ENCODE results near the gene OXA1L.
"Not testable (repeated sequence)": the region's sequence is repeated elsewhere in the genome, so short reads cannot be mapped to it uniquely, and the experiment has no call there.

Gene OXA1L

DNA sequence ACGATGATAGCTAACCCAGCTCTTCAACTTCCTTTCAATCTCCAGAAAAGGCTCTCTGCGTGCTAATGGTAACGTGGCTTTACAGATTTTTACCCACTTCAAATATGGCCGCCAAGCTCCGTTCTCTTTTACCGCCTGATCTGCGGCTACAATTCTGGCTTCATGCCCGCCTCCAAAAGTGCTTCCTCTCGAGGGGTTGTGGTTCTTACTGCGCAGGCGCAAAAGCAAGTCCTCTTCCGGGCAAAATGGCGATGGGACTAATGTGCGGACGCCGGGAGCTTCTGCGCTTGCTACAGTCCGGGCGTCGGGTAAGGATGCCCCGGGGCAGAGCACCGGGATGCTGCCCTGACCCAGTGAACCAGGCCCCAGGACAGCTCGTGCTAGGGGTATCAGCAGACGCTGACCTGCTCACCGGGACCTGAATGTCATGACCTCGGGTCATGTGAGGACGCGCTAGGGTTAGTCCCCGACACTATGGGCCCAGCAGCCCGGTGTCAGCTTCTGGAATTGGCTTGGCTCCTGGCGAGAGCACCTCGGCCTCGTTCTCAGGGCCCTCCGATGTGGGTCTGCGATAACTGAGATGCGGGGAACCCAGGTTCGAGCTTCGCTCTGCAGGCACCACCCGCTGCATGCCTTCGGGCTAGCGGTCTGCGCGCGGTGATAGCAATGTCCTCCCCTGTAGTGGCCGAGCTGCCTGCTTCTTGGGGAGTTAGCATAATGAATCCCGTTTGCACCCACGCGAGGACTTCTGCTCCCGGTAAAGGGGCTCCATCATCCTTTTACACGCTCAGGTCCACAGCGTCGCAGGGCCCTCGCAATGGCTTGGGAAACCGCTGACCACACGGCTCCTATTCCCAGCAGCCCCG lies at the start of gene OXA1L:
OXA1L (plus strand) TSS at position 232 of the 866 bp plus-strand sequence; CDS start at position 246, 14 bp downstream.
- peak; percentile 95 for DNase-seq (ENCODE audit: low read depth)

DNA sequence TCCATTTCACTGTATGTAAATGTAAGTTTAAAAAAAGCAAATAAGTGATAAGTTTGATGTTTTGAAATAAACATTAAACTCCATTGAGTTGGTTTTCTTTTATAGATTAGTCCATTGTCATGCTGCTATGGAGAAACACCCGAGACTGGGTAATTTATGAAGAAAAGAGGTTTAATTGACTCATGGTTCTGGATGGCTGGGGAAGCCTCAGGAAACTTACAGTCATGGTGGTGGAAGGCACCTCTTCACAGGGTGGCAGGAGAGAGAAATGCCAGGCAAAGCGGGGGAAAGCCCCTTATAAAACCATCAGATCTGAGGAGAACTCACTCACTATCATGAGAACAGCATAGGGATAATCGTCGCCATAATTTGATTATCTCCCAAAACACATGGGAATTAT lies 48.4 kb upstream of the OXA1L start:
- no peak for DNase-seq (ENCODE audit: low read depth)

DNA sequence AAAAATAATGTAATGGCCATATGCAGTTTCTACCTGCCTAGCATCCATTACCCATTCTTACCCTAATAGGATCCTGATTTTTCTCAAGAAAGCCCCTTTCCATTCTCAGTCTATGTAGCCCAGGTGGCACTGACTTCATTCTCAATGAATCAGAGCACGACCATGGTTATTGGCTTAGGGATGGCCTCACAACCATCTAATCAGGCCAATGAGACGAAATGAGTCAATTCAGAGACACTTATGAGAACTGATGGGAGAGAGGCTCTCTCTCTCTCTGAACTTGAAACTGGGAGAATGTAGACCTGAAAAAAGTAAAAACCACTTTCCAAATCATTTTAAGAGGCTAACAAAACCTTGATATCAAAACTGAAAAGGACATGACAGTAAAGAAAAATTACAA lies 45.3 kb upstream of the OXA1L start:
- no peak for DNase-seq (ENCODE audit: low read depth)

DNA sequence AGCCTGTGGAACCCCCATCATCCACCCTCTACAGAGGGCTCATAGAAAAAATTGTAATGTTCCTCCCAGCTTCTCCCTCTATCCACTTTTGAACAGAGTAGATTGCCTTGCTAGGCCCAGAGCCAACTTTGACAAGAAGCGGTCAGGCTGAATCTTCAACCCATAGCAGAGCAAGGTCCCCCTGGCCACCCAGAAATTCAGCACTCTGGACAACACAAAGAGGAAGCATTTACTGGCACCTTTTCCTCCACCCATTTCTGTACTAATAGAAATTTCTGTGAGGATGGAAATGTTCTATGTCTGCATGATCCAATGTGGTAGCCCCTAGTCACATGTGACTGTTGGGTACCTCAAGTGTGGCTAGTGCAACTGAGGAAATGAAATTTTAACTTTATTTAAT lies 42.7 kb upstream of the OXA1L start:
- DNase-seq (ENCODE audit: low read depth), result no peak

DNA sequence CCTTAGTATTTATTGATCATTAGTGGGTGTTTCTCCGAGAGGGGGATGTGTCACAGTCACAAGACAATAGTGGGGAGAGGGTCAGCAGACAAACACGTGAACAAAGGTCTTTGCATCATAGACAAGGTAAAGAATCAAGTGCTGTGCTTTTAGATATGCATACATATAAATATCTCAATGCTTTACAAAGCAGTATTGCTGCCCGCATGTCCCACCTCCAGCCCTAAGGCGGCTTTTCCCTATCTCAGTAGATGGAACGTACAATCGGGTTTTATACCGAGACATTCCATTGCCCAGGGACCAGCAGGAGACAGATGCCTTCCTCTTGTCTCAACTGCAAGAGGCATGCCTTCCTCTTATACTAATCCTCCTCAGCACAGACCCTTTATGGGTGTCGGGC lies 41.6 kb upstream of the OXA1L start:
- not testable (repeated sequence) for DNase-seq (ENCODE audit: low read depth)

DNA sequence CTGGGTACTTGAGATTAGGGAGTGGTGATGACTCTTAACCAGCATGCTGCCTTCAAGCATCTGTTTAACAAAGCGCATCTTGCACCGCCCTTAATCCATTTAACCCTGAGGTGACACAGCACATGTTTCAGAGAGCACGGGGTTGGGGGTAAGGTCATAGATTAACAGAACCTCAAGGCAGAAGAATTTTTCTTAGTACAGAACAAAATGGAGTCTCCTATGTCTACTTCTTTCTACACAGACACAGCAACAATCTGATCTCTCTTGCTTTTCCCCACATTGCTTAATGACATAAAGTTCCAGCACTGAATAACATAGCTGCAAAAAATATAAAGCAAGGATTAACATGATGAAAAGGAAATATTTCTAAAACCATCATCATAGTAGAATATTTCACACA lies 41.1 kb upstream of the OXA1L start:
- DNase-seq (ENCODE audit: low read depth), result not testable (repeated sequence)

DNA sequence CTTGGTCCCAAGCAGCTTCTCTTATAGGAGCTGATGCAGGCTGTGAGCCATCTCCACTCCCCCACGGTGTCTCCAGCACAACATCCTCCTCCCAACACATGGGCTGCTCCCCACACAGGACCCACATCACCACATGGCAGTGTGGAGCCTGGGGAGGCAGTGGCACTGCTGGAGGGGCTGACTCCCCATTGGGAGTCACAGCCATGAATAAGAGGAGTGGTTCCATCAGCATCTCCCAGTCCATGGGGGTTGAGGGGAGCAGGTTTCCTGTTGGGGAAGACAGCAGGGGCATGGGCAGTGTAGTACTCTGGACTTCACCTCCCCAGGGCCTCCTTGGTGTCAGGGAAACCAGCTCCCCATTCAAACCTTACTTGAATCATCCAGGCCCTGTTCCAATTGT lies 40.5 kb upstream of the OXA1L start:
- no peak for DNase-seq (ENCODE audit: low read depth)

DNA sequence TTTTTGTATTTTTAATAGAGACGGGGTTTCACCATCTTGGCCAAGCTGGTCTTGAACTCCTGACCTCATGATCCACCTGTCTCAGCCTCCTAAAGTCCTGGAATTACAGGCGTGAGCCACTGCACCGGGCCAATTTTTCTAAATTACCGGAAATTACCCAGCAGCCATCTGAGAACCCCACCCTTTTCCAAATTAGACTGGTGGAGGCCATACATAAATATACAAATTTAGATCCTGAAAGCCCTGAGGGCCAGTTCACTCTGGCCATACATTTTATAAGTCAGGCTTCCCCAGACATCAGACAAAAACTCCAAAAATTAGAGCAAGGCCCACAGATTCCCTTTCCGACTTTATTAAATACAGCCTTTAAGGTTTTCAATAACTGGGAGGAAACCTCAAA lies 34.4 kb upstream of the OXA1L start:
- not testable (repeated sequence) for DNase-seq (ENCODE audit: low read depth)

DNA sequence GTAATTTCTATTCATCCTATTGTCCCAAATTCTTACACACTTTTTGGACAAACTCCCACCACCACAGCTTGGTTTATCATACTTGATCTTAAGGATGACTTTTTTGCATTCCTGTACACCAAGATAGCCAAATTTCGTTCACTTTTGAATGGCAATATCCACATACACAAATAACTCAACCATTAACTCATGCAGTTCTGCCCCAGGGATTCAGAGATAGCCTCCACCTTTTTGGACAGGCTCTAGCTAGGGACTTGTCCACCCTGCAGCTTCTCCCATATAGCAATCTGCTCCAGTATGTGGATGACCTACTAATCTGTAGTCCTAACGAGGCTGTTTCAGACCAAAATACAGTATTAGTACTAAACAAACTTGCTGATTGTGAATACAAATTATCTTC lies 32.7 kb upstream of the OXA1L start:
- no peak for DNase-seq (ENCODE audit: low read depth)

DNA sequence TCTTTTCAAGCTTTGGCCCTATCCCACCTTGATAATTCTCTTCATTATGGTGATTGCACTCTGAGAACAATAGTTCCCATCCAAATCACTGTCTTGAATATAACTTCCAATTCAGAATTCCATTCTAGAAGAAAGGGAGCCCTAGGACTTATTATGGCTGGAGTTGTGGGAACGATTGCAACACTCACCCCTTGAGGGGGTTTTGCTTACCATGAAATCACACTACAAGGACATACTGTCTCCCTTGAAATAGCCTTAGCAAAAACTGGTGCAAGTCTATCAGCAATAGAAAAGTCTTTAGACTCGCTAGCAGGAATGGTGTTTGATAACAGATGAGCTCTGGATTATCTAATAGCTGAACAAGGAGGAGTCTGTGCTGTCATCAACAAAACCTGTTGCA lies 31.4 kb upstream of the OXA1L start:
- no peak for DNase-seq (ENCODE audit: low read depth)

DNA sequence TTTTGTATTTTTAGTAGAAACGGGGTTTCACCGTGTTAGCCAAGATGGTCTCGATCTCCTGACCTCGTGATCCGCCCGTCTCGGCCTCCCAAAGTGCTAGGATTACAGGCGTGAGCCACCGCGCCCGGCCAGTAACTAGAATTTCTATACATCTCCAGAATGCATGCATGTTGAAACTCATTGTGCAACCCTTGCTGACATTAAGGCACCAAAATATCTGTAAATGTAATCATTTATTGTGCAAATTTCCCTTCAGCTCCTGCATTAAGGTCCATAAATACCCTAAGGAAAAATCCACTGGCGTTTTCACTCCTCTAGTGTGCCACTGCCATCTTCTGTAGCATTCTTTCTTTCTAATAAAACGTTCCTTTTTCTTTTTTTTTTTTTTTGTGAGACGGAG lies 30.1 kb upstream of the OXA1L start:
- not testable (repeated sequence) for DNase-seq (ENCODE audit: low read depth)

DNA sequence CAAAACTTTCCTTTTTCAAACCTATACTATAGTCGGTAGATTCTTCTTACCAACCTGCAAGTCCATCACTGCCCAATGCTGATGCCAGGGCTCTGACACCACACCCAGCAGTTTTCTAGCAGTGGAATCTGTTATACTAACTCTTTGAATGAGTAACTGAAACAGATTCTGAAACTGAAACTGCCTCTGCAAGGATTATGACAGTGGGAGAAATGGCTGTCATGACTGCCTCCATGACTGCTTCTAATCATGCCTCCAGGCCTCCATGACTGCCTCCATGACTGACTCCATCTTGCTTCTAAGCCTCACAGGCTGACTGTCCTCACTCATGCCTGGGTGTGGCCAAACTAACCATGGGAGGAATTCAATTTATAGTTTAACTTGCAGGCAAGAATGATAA lies 29.4 kb upstream of the OXA1L start:
- DNase-seq (ENCODE audit: low read depth), result no peak

DNA sequence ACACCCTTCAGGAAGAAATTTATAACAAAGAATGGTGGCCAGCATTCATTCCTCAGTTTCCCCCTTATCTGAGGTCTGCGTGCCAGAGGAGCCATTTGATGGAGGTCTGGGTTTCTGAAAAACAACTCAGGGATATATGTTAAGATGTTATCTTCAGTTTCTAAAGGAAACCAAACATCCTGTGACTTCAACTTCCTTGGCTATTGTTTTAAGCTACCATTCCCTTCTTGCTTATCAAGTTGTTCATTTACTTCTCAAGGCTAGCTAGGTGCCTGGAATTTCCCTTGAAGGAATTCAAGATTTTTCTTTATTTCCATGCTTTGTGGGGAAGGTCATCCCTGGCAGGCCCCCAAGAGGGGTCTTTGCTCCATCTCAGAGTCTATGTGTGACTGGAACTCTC lies 27.1 kb upstream of the OXA1L start:
- no peak for DNase-seq (ENCODE audit: low read depth)

DNA sequence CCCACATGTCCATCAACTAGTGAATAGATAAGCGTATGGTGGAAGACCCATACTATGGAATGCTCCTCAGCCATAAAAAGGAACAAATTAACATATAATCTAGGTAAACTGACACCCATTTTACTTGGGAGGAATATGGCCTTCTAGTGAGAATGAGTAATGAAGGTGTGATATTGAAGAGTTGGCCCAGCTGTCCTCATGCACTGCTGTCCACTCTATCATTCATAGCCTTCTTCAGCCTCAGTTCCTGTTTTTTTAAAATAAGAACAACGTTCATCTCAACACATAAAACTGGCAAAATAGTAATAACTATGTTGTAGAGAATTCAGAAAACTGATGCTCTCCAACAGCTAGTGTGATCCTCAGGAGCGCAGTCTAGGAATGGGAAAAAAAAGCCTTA lies 26.5 kb upstream of the OXA1L start:
- no peak for DNase-seq (ENCODE audit: low read depth)

DNA sequence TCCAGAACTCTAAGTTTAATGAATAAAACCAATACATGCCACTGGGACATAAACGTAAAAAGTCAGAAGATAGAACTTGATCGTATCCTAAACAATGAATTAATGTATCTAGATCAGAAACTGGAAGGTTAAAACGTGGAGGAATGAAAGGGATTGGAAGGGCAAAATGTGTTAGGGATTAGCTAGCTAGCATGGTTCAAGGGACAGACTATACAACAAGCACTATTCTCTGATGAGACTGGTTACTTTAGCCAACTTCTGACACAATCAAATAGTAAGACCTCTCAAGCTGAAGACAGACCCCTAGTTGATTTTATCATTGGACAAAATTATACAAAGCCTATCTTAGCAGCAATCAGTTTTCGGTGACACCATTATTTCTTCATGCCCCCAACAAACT lies 18.7 kb upstream of the OXA1L start:
- DNase-seq (ENCODE audit: low read depth), result no peak

DNA sequence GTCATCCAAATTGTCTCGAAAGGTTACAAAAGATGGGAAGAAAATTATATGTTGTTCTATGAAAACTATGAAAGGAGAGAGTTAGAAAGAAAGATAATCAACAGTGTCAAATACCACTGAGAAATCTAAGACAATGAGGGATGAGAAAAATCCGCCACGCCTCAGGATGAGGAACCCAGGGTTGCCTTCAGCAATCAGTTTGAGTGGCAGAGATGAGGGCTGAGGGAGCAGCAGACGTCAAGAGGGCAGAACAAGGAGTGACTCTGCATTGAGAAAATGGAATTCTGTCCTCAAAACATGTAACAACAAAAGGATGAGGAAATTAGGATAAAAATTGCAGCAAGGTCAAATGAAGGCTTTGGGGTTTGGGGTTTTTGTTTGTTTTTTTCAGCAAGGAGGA lies 18.3 kb upstream of the OXA1L start:
- DNase-seq (ENCODE audit: low read depth), result no peak

DNA sequence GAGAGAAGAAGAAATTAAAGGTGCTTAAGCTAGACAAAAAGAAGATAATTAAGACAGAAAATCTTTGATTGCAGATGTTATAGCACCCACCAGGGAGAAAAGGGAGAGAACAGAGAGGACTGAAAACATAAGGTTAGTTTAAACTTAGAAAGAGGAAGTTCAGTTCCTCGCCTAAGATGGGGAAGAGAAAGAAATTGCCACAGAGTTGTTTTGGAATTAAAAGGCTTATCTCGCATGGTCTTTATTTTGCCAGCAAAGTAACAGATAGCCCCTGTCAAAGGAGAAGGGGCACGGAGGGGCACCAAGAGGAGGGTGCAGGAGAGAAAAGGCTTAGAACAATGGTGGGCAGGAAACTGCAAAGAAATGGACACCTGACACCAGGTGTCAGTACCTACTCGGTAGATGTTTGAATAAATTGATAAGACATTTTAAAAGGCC lies 17.8 kb upstream of the OXA1L start:
- DNase-seq (ENCODE audit: low read depth), result no peak

DNA sequence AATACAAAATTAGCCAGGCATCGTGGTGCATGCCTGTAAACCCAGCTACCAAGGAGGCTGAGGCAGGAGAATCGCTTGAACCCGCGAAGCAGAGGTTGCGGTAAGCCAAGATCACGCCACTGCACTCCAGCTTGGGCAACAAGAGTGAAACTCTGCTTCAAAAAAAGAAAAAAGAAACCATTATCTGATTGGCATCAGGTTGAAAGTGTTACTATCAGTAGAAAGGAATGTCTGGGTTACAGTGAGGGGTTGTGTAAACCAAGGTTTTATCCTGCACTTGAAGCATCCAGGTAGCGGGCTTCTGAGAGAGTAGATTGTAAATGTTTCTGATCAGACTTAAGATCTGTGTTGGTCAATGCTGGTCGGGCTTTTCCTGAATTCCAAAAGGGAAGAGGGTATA lies 14.1 kb upstream of the OXA1L start:
- no peak for DNase-seq (ENCODE audit: low read depth)

DNA sequence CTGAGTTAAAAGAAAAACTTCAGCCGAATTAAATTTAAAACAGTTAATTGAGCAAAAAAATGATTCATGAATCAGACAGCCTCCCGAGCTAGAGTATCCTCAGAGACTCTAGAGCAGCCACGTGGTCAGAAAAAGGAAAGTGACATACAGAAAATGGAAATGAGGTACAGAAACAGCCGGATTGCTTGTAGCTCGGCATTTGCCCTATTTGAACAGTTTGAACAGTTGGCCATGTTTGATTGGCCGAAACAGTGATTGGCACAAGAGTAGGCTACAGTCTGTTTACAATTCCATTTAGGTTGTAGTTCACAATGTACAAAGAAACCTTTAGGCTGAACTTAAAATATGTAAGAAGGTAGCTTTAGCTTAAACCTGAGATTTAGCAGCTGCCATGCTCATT lies 12.9 kb upstream of the OXA1L start:
- DNase-seq (ENCODE audit: low read depth), result no peak

DNA sequence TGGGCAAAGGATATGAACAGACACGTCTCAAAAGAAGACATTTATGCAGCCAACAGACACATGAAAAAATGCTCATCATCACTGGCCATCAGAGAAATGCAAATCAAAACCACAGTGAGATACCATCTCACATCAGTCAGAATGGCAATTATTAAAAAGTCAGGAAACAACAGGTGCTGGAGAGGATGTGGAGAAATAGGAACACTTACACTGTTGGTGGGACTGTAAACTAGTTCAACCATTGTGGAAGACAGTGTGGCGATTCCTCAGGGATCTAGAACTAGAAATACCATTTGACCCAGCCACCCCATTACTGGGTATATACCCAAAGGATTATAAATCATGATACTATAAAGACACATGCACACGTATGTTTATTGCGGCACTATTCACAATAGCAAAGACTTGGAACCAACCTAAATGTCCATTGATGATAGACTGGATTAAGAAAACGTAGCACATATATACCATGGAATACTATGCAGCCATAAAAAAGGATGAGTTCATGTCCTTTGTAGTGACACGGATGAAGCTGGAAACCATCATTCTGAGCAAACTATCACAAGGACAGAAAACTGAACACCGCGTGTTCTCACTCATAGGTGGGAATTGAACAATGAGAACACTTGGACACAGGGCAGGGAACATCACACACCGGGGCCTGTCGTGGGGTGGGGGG lies 8.4 kb upstream of the OXA1L start:
- not testable (repeated sequence) for DNase-seq (ENCODE audit: low read depth)

DNA sequence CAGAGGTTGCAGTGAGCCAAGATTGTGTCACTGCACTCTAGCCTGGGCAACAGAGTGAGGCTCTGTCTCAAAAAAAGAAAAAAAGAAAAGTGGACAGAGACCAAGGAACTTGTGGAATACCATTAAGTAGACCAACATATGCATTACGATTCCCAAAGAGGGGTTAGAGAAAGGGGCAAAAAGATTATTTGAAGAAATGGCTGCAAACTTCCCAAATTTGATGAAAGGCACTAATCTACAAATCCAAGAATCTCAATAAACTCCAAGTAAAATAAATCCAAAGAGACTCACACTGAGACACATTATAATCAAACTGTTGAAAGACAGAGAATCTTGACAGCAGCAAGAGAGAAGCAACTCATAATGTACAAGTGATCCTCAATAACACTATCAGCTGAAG lies 4.8 kb upstream of the OXA1L start:
- no peak for DNase-seq (ENCODE audit: low read depth)

DNA sequence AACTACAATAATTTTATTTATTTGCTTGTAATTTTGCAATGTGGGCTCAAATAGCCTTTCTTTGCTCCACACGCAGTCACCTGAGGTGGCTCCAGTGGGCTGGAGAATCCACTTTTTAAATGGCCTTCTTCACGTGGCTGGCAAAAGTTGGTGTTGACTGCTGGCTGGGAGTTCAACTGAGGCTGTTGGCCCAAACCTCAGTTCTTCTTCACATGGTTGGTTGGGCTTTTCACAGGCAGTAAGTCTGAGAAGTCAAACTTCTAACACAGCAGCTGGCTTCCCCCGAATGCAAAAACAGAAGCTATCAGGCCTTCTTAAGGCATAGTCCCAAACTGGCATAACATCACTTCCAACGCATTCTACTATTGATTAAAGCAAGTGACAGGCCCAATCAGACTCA lies 2.1 kb upstream of the OXA1L start:
- no peak for DNase-seq (ENCODE audit: low read depth)

DNA sequence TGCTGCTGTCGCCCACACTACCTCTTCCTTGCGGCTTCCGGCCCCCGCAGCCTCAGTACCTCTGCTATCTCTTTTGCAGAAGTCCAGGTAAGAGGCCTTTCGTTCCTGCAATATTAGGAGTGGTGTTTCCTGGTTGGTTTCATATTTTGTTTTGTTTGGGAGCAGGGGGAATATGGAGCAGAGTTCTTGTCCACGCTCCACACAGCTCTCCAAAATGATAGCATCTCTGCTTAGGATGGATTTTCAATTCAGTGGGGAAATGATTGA lies 768 bp downstream of the OXA1L start:
- DNase-seq (ENCODE audit: low read depth), result no peak

DNA sequence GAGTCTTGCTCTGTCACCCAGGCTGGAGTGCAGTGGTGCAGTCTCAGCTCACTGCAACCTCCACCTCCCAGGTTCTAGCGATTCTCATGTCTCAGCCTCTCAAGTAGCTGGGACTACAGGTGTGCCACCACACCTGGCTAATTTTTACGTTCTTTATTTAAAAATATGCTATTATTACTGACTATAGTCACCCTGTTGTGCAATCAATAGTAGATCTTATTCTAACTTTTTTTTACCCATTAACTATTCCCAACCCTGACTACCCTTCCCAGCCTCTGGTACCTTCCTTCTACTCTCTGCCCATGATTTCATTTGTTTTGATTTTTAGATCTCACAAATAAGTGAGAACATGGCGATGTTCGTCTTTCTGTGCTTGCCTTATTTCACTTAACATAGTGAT lies 2.5 kb downstream of the OXA1L start:
- DNase-seq (ENCODE audit: low read depth), result no peak
